Keratinocyte (primary cell): ENCODE data around the gene IFITM10. TPM values are rescaled to one million over a fixed set of nuclear protein-coding genes. Genes with fewer than 3 reads are reported as not detected.

Experiments
- DNase-seq: peaks from one replicate; pipeline ENCODE4 v3.0.0-alpha.2; 2011; ENCODE audit warnings: low read depth, missing footprints, low spot score
- FAIRE-seq: peaks from 2 replicates; lab custom pipeline; 2011; peaks lifted over from hg19 to GRCh38; lab: Jason Lieb, UNC
- H2AFZ ChIP-seq: 2 replicates; pipeline ENCODE4 v1.6.0; 2012; ENCODE audit warnings: low read length, control low read depth, inconsistent platforms; ENCODE audit not compliant: control insufficient read depth
- H3K27ac ChIP-seq: 2 replicates; pipeline ENCODE4 v1.5.1; 2011; ENCODE audit warnings: low read length; ENCODE audit not compliant: control insufficient read depth, insufficient read depth
- H3K27me3 ChIP-seq: 3 replicates; pipeline ENCODE4 v1.6.0; 2011; ENCODE audit warnings: low read length; ENCODE audit not compliant: control insufficient read depth, insufficient read depth; ENCODE audit errors: extremely low read depth
- H3K36me3 ChIP-seq, 2 experiments: 2 replicates in 1 of 2; 3 replicates in 1 of 2; pipeline ENCODE4 v1.5.1; 2011; ENCODE audit warnings: low read length in 2 of 2, mild to moderate bottlenecking in 1 of 2; ENCODE audit not compliant: control insufficient read depth in 2 of 2, insufficient read depth in 2 of 2; ENCODE audit errors: extremely low read depth in 1 of 2
- H3K4me1 ChIP-seq: 3 replicates; pipeline ENCODE4 v1.5.1; 2011; ENCODE audit warnings: low read length; ENCODE audit not compliant: control insufficient read depth, insufficient read depth; ENCODE audit errors: extremely low read depth
- H3K4me2 ChIP-seq: 3 replicates; pipeline ENCODE4 v1.6.0; 2011; ENCODE audit warnings: low read depth, low read length; ENCODE audit not compliant: control insufficient read depth, insufficient read depth; ENCODE audit errors: extremely low read depth
- H3K4me3 ChIP-seq, 3 experiments: fragments of 200-600 bp in 1 of 3; sonication (generic) in 1 of 3; 2 replicates in 2 of 3; 3 replicates in 1 of 3; pipeline ENCODE4 v1.5.1; 2011 to 2016; ENCODE audit warnings: low read length in 3 of 3, mild to moderate bottlenecking in 3 of 3, control low read depth in 2 of 3, inconsistent platforms in 1 of 3, low read depth in 1 of 3, mixed read lengths in 1 of 3, mixed run types in 1 of 3, moderate library complexity in 1 of 3; ENCODE audit not compliant: control insufficient read depth in 2 of 3, insufficient read depth in 2 of 3; ENCODE audit errors: extremely low read depth in 1 of 3
- H3K79me2 ChIP-seq: 2 replicates; pipeline ENCODE4 v1.6.0; 2012; ENCODE audit warnings: low read length; ENCODE audit not compliant: control insufficient read depth, insufficient read depth
- H3K9ac ChIP-seq: 3 replicates; pipeline ENCODE4 v1.6.0; 2011; ENCODE audit warnings: low read length; ENCODE audit not compliant: control insufficient read depth, insufficient read depth; ENCODE audit errors: extremely low read depth
- H3K9me1 ChIP-seq: 3 replicates; pipeline ENCODE4 v1.6.0; 2011; ENCODE audit warnings: low read length; ENCODE audit not compliant: control insufficient read depth, insufficient read depth; ENCODE audit errors: extremely low read depth
- H3K9me3 ChIP-seq: 2 replicates; pipeline ENCODE4 v1.5.1; 2012; ENCODE audit warnings: low read depth, low read length; ENCODE audit not compliant: control insufficient read depth
- H4K20me1 ChIP-seq: 3 replicates; pipeline ENCODE4 v1.6.0; 2011; ENCODE audit warnings: low read length; ENCODE audit not compliant: control insufficient read depth, insufficient read depth; ENCODE audit errors: extremely low read depth
- CTCF ChIP-seq, 3 experiments: IDR thresholded peaks in 1 of 3; conservative IDR thresholded peaks in 1 of 3; optimal IDR thresholded peaks in 1 of 3; 2 replicates in 2 of 3; 3 replicates in 1 of 3; pipeline versions ENCODE3 to v1.5.1; 2011; ENCODE audit warnings: low read length in 3 of 3, mild to moderate bottlenecking in 3 of 3, moderate library complexity in 2 of 3, control low read depth in 1 of 3, inconsistent platforms in 1 of 3; ENCODE audit not compliant: insufficient read depth in 2 of 3; ENCODE audit errors: extremely low read depth in 1 of 3
- EZH2 ChIP-seq: IDR thresholded peaks from one replicate; pipeline ENCODE4 v1.6.1; 2012; ENCODE audit warnings: inconsistent platforms, mild to moderate bottlenecking, low read length, moderate library complexity
- dilution Hi-C: fragments of 300-500 bp; cut with MboI; formaldehyde crosslinking; loops from one replicate; pipeline ENCODE4 v1.7.0; 2020; ENCODE audit warnings: low sequenced_read_pairs; ENCODE audit not compliant: extremely low pct_ligation_motif_present
- polyA plus RNA-seq, 5 experiments: library from polyadenylated mRNA; depleted of rRNA in 3 of 5; stranded (reverse) in 3 of 5; stranded (forward) in 1 of 5; unstranded in 1 of 5; fragments of >200 nt; gene quantifications; 1 replicate in 1 of 5; 2 replicates in 3 of 5; 3 replicates in 1 of 5; pipeline versions ENCODE4 v1.2.1 to v1.2.3, GENCODE V29; 2011 to 2012; ENCODE audit warnings: missing spikeins in 2 of 5, low read depth in 1 of 5, low replicate concordance in 1 of 5

IFITM10 gene
- polyA plus RNA-seq, 1 donor (not counting 4 experiments of a cell fraction or from before 2014, with no cell fraction given): 0.14 TPM

- TF ChIP-seq EZH2 (no peak), CTCF (optimal IDR thresholded peaks at IDR 0.05 in 1 of 3, IDR thresholded peaks at IDR 0.05 in 1 of 3, conservative IDR thresholded peaks at IDR 0.05 in 1 of 3; ENCODE audit: extremely low read depth in 1 of 3, insufficient read depth in 2 of 3, low read length in 3 of 3) (no peak)
These were observed 50.6 kb downstream of the IFITM10 start for GRCh38 chr11:1699771-1700170.

GRCh38 chr11:1696608-1697570, 53.5 kb downstream of the IFITM10 start, which contains the start of gene KRTAP5-6:
Gene KRTAP5-6, plus strand, starts transcription at chr11:1697195. Its CDS starts 51 bp downstream, at chr11:1697246.
- peaks cover 7% of the 10 kb centered on the region for H3K4me1 ChIP-seq
- no peaks in the 10 kb centered on the region for H3K36me3 ChIP-seq
- no peaks in the 10 kb centered on the region for H3K9me1 ChIP-seq
- H3K27me3 ChIP-seq: peaks cover 3% of the 10 kb centered on the region
- no peak within 1 kb of the TSS for H3K4me3 ChIP-seq
- no peaks in the 10 kb centered on the region for H4K20me1 ChIP-seq
- H3K4me2 ChIP-seq: no peak within 1 kb of the TSS
- FAIRE-seq (no peak), DNase-seq (no peak)
- H3K27ac ChIP-seq: no peak within 1 kb of the TSS
- no peak for TF ChIP-seq CTCF (optimal IDR thresholded peaks at IDR 0.05 in 1 of 3, IDR thresholded peaks at IDR 0.05 in 1 of 3, conservative IDR thresholded peaks at IDR 0.05 in 1 of 3; ENCODE audit: extremely low read depth in 1 of 3, insufficient read depth in 2 of 3, low read length in 3 of 3)
- TF ChIP-seq EZH2: no peak
- H2AFZ ChIP-seq: no peak within 1 kb of the TSS
- dilution Hi-C loops: no loop called here
- no peaks in the 10 kb centered on the region for H3K79me2 ChIP-seq
- H3K9ac ChIP-seq: no peak within 1 kb of the TSS
- no peaks in the 10 kb centered on the region for H3K9me3 ChIP-seq

More at GRCh38 chr11:1699771-1700170, 50.6 kb downstream of the IFITM10 start:
- H4K20me1 ChIP-seq: no peaks in the 10 kb centered on the region
- FAIRE-seq (no peak), DNase-seq (no peak)
- dilution Hi-C loops: no loop called here
- no peak overlapping the region for H3K4me3 ChIP-seq
- H3K27ac ChIP-seq: no peak overlapping the region
- H3K36me3 ChIP-seq: no peaks in the 10 kb centered on the region
- H2AFZ ChIP-seq: no peak overlapping the region
- no peaks in the 10 kb centered on the region for H3K9me3 ChIP-seq
- H3K9me1 ChIP-seq: no peaks in the 10 kb centered on the region
- H3K79me2 ChIP-seq: no peaks in the 10 kb centered on the region
- no peaks in the 10 kb centered on the region for H3K4me1 ChIP-seq
- H3K9ac ChIP-seq: no peak overlapping the region
- peaks cover 3% of the 10 kb centered on the region for H3K27me3 ChIP-seq
- H3K4me2 ChIP-seq: no peak overlapping the region
